ENCODE measurements around the gene PAX8.

DNA sequence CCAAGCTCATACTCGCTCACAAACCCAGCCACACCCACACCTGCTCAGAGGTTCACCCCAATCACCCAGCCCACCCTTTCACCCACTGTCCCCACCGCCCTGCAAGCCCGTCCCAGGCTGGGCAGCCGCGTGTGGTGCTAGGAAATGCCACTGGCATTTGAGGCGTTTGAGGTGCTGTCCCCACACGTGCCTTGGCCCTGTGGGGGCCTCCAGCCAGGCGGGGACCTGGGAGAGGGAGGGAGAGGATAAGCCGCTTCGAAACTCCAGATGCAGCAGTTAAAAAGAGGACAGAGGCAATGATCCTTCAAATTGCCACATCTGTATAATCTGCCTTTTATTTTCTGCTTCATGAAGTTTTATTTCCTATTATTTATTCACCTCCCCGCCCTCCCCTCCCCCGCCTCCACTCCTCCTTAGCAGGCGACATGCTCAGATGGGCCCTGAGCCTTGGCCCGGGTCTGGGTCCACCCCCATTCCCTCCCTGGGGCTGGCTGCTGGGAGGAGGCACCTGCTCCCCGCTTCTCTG lies 69.0 kb downstream of the PAX8 start:
- TF ChIP-seq, protein P1, sequence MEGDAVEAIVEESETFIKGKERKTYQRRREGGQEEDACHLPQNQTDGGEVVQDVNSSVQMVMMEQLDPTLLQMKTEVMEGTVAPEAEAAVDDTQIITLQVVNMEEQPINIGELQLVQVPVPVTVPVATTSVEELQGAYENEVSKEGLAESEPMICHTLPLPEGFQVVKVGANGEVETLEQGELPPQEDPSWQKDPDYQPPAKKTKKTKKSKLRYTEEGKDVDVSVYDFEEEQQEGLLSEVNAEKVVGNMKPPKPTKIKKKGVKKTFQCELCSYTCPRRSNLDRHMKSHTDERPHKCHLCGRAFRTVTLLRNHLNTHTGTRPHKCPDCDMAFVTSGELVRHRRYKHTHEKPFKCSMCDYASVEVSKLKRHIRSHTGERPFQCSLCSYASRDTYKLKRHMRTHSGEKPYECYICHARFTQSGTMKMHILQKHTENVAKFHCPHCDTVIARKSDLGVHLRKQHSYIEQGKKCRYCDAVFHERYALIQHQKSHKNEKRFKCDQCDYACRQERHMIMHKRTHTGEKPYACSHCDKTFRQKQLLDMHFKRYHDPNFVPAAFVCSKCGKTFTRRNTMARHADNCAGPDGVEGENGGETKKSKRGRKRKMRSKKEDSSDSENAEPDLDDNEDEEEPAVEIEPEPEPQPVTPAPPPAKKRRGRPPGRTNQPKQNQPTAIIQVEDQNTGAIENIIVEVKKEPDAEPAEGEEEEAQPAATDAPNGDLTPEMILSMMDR (conservative IDR thresholded peaks at IDR 0.05): no peak
- no peak for TF ChIP-seq ZFX (IDR thresholded peaks at IDR 0.05)
